Trophoblast cell (in vitro differentiated cells and primary cell): Measurements from ENCODE around the gene GSTM3.

Experiments used
- DNase-seq, 2 donors: peaks; one replicate each; pipeline ENCODE4 v3.0.0-alpha.2; 2016
- H2AFZ ChIP-seq: 2 replicates; pipeline ENCODE4 v1.6.1; 2013; ENCODE audit warnings: low read length, moderate library complexity, mild to moderate bottlenecking; ENCODE audit not compliant: insufficient read depth, poor library complexity
- H2AK5ac ChIP-seq: 2 replicates; pipeline ENCODE4 v1.6.1; 2013; ENCODE audit warnings: mild to moderate bottlenecking, low read length
- H2BK120ac ChIP-seq: 2 replicates; pipeline ENCODE4 v1.6.1; 2013; ENCODE audit warnings: low read length, mild to moderate bottlenecking, moderate library complexity; ENCODE audit not compliant: insufficient read depth, poor library complexity
- H2BK12ac ChIP-seq: 2 replicates; pipeline ENCODE4 v1.6.1; 2013; ENCODE audit warnings: mild to moderate bottlenecking, low read length, moderate library complexity
- H2BK5ac ChIP-seq: 2 replicates; pipeline ENCODE4 v1.6.1; 2013; ENCODE audit warnings: low read length, low read depth, moderate library complexity, mild to moderate bottlenecking; ENCODE audit not compliant: poor library complexity
- H3K14ac ChIP-seq: 2 replicates; pipeline ENCODE4 v1.6.1; 2013; ENCODE audit warnings: mild to moderate bottlenecking, low read length
- H3K18ac ChIP-seq: 2 replicates; pipeline ENCODE4 v1.6.1; 2013; ENCODE audit warnings: mild to moderate bottlenecking, low read length
- H3K23ac ChIP-seq: 2 replicates; pipeline ENCODE4 v1.6.1; 2013; ENCODE audit warnings: low read length
- H3K27ac ChIP-seq: 2 replicates; pipeline ENCODE4 v1.5.1; 2013; ENCODE audit warnings: low read depth, mild to moderate bottlenecking, inconsistent platforms, low read length, moderate library complexity
- H3K27me3 ChIP-seq: 2 replicates; pipeline ENCODE4 v1.6.1; 2013; ENCODE audit warnings: inconsistent platforms, mild to moderate bottlenecking, low read length, moderate library complexity; ENCODE audit not compliant: insufficient read depth
- H3K36me3 ChIP-seq, 2 experiments: 1 replicate in 1 of 2; 2 replicates in 1 of 2; pipeline ENCODE4 v1.6.1; 2013; ENCODE audit warnings: low read length in 2 of 2, mild to moderate bottlenecking in 2 of 2, moderate library complexity in 1 of 2; ENCODE audit not compliant: insufficient read depth in 2 of 2, control insufficient read depth in 1 of 2
- H3K4ac ChIP-seq: 2 replicates; pipeline ENCODE4 v1.6.1; 2013; ENCODE audit warnings: low read depth, mild to moderate bottlenecking, low read length, moderate library complexity
- H3K4me1 ChIP-seq, 2 experiments: 1 replicate in 1 of 2; 2 replicates in 1 of 2; pipeline ENCODE4 v1.6.1; 2013; ENCODE audit warnings: low read length in 2 of 2, mild to moderate bottlenecking in 2 of 2, moderate library complexity in 1 of 2; ENCODE audit not compliant: insufficient read depth in 2 of 2, control insufficient read depth in 1 of 2
- H3K4me2 ChIP-seq: 2 replicates; pipeline ENCODE4 v1.6.1; 2013; ENCODE audit warnings: inconsistent platforms, mild to moderate bottlenecking, low read length, moderate library complexity
- H3K4me3 ChIP-seq: 2 replicates; pipeline ENCODE4 v1.5.1; 2013; ENCODE audit warnings: mild to moderate bottlenecking, low read depth, low read length, inconsistent platforms
- H3K79me1 ChIP-seq: one replicate; pipeline ENCODE4 v1.6.1; 2013; ENCODE audit warnings: low read length
- H3K79me2 ChIP-seq: 2 replicates; pipeline ENCODE4 v1.6.1; 2013; ENCODE audit warnings: low read length, mild to moderate bottlenecking; ENCODE audit not compliant: control insufficient read depth, insufficient read depth, poor library complexity
- H3K9ac ChIP-seq: 2 replicates; pipeline ENCODE4 v1.6.1; 2013; ENCODE audit warnings: mild to moderate bottlenecking, low read length
- H3K9me3 ChIP-seq: 2 replicates; pipeline ENCODE4 v1.6.1; 2013; ENCODE audit warnings: low read depth, mild to moderate bottlenecking, control low read depth, inconsistent platforms, low read length; ENCODE audit not compliant: insufficient read depth
- H4K12ac ChIP-seq: 2 replicates; pipeline ENCODE4 v1.6.1; 2013; ENCODE audit warnings: low read depth, mild to moderate bottlenecking, low read length, moderate library complexity
- H4K8ac ChIP-seq: 2 replicates; pipeline ENCODE4 v1.6.1; 2013; ENCODE audit warnings: low read depth, mild to moderate bottlenecking, low read length, moderate library complexity
- H4K91ac ChIP-seq: one replicate; pipeline ENCODE4 v1.6.1; 2013; ENCODE audit warnings: low read depth, mild to moderate bottlenecking, low read length, moderate library complexity
- WGBS: extraction: QIAGEN DNeasy Blood & Tissue Kit; methylation state at CpG from one replicate; pipeline ENCODE4 v1.1.7; 2013; ENCODE audit warnings: missing lambda C conversion rate; ENCODE audit not compliant: insufficient read length, insufficient coverage; ENCODE audit errors: extremely low coverage; 5-methylcytosine and 5-hydroxymethylcytosine counted together

Gene GSTM3

GRCh38 chr1:109787845-109788601, 47.2 kb upstream of the GSTM3 start:
- Histone ChIP-seq H2BK5ac (no peak overlapping the region), H4K91ac (no peak overlapping the region), H3K4me1 (peaks cover 36 to 54% of the 10 kb centered on the region in 2 experiments), H3K9me3 (no peaks in the 10 kb centered on the region), H3K27ac (peak overlapping the region; percentile 6), H2AK5ac (no peak overlapping the region), H3K27me3 (no peaks in the 10 kb centered on the region), H3K23ac (no peak overlapping the region), H3K79me1 (peaks cover 29% of the 10 kb centered on the region), H3K4ac (no peak overlapping the region), H3K4me2 (no peak overlapping the region), H3K79me2 (no peaks in the 10 kb centered on the region), H3K36me3 (no peaks in the 10 kb centered on the region), H2BK120ac (no peak overlapping the region), H3K9ac (no peak overlapping the region), H4K12ac (no peak overlapping the region), H3K18ac (no peak overlapping the region), H4K8ac (no peak overlapping the region), H2AFZ (no peak overlapping the region), H3K4me3 (no peak overlapping the region), H2BK12ac (no peak overlapping the region), H3K14ac (no peak overlapping the region)
- DNase-seq, result peak; percentile 30 to 41
- WGBS, result no CpG with 5 or more reads among the region's 19 CpGs

GRCh38 chr1:109787211-109787844, 46.5 kb upstream of the GSTM3 start:
- Histone ChIP-seq H3K18ac (no peak overlapping the region), H2BK5ac (no peak overlapping the region), H3K4me1 (peaks cover 31 to 52% of the 10 kb centered on the region in 2 experiments), H3K79me1 (peaks cover 23% of the 10 kb centered on the region), H3K14ac (no peak overlapping the region), H2BK12ac (peak overlapping the region; percentile 48), H2AK5ac (no peak overlapping the region), H3K4me3 (no peak overlapping the region), H3K27ac (peak overlapping the region; percentile 6), H3K27me3 (no peaks in the 10 kb centered on the region), H3K23ac (no peak overlapping the region), H3K79me2 (no peaks in the 10 kb centered on the region), H4K8ac (no peak overlapping the region), H3K36me3 (no peaks in the 10 kb centered on the region), H4K12ac (no peak overlapping the region), H3K4ac (no peak overlapping the region), H4K91ac (no peak overlapping the region), H3K9me3 (no peaks in the 10 kb centered on the region), H2AFZ (no peak overlapping the region), H3K4me2 (no peak overlapping the region), H3K9ac (no peak overlapping the region), H2BK120ac (no peak overlapping the region)
- no CpG with 5 or more reads among the region's 9 CpGs for WGBS
- DNase-seq, result peak; percentile 43 to 78

- Histone ChIP-seq H2BK12ac (no peak overlapping the region), H3K4me1 (peaks cover 27 to 46% of the 10 kb centered on the region in 2 experiments), H4K8ac (no peak overlapping the region), H3K4ac (no peak overlapping the region), H2AFZ (no peak overlapping the region), H3K36me3 (no peaks in the 10 kb centered on the region), H3K14ac (no peak overlapping the region), H4K91ac (no peak overlapping the region), H4K12ac (no peak overlapping the region), H3K79me2 (no peaks in the 10 kb centered on the region), H3K27ac (no peak overlapping the region), H3K9ac (no peak overlapping the region), H3K4me2 (no peak overlapping the region), H3K9me3 (no peaks in the 10 kb centered on the region), H2BK5ac (no peak overlapping the region), H2AK5ac (no peak overlapping the region), H3K27me3 (no peaks in the 10 kb centered on the region), H3K23ac (no peak overlapping the region), H2BK120ac (no peak overlapping the region), H3K18ac (no peak overlapping the region), H3K4me3 (no peak overlapping the region), H3K79me1 (peaks cover 18% of the 10 kb centered on the region)
- no CpG with 5 or more reads among the region's 6 CpGs for WGBS
- DNase-seq, result no peak
Measured at GRCh38 chr1:109786531-109787021, 45.7 kb upstream of the GSTM3 start.

GRCh38 chr1:109786112-109786480, 45.3 kb upstream of the GSTM3 start:
- no CpG with 5 or more reads among the region's 5 CpGs for WGBS
- no peaks in the 10 kb centered on the region for H3K79me2 ChIP-seq
- H3K4me1 ChIP-seq, result peaks cover 22 to 41% of the 10 kb centered on the region in 2 experiments
- H3K23ac ChIP-seq, result no peak overlapping the region
- no peaks in the 10 kb centered on the region for H3K36me3 ChIP-seq
- no peak overlapping the region for H2BK120ac ChIP-seq
- H3K18ac ChIP-seq, result no peak overlapping the region
- no peak overlapping the region for H3K9ac ChIP-seq
- peaks cover 14% of the 10 kb centered on the region for H3K79me1 ChIP-seq
- no peak overlapping the region for H2BK12ac ChIP-seq
- no peak overlapping the region for H2AFZ ChIP-seq
- H4K8ac ChIP-seq, result no peak overlapping the region
- H3K9me3 ChIP-seq, result no peaks in the 10 kb centered on the region
- no peak overlapping the region for H4K12ac ChIP-seq
- H3K4me3 ChIP-seq, result no peak overlapping the region
- H4K91ac ChIP-seq, result no peak overlapping the region
- H2AK5ac ChIP-seq, result no peak overlapping the region
- H3K27ac ChIP-seq, result no peak overlapping the region
- H2BK5ac ChIP-seq, result no peak overlapping the region
- H3K27me3 ChIP-seq, result no peaks in the 10 kb centered on the region
- no peak overlapping the region for H3K4ac ChIP-seq
- H3K4me2 ChIP-seq, result no peak overlapping the region
- no peak overlapping the region for H3K14ac ChIP-seq
- no peak for DNase-seq
